Hematopoietic multipotent progenitor cell treated with erythropoietin and hydrocortisone succinate and interleukin-3 and kit ligand, for 8 days (in vitro differentiated cells): ENCODE results near the gene COX6B1.
"Not testable (repeated sequence)": the region's sequence is repeated elsewhere in the genome, so short reads cannot be mapped to it uniquely, and the experiment has no call there.

Experiments
- DNase-seq: peaks from one replicate; pipeline ENCODE4 v3.0.0-alpha.2; 2015

Gene COX6B1, protein sequence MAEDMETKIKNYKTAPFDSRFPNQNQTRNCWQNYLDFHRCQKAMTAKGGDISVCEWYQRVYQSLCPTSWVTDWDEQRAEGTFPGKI

DNA sequence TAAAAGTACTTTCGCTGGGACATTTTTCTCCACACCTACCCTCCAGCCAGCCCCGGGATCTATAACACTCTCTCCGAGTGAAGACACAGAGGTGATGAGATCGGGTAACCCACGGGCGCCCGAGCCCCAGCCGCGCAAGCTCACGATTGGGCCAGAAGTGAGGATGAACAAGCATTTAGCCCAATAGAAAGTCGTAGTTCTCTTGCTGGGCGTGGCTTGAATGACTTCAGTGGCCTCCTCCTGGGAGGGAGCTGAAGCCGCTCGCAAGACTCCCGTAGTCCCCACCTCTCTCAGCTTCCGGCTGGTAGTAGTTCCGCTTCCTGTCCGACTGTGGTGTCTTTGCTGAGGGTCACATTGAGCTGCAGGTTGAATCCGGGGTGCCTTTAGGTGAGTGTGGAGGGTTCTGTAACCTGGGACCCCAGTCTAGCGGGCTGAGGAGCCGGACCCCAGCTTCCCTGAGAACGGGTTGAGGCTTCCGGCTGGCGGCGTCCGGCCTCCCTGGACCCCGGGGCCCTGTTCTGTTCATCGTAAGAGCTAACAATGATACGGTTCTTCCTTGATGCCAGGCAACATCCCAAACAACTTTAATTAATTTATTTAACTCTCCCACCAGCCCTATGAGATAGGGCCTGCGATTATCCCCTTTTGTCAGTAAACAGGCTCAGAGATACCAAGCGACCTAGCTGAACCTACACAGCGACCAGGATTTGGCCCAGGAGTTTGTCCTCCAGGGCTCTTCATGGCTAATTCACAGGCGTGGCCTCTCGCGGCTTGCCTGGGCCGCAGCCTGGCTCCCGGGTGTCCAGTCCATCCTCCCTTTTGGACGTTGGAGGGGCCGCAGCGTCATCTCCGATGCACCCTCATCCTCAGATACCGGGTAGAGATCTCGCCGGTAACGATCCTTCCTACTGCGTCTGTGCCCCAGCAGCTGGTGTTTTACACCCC is at the start of gene COX6B1:
TSS of gene COX6B1 (plus strand) at position 307 of the 945 bp plus-strand sequence. CDS start 2,921 bp downstream, outside the sequence.
- peak; percentile 99 for DNase-seq

DNA sequence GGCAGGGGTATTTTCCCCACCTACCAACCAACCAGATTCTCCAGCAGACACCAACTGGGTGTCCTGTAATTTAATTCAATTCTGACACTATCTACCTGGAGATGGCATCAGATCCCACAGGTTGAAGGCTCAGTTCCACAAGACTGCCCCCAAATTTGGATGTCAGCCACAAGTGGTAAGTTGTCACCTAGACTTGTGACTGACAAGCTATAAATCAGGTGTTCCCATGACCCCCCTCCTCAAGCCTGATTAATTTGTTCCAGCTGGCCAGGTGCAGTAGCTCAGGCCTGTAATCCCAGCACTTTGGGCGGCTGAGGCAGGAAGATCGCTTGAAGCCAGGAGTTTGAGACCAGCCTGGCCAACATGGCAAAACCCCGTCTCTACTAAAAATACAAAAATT is 46.2 kb upstream of the COX6B1 start:
- no peak for DNase-seq

DNA sequence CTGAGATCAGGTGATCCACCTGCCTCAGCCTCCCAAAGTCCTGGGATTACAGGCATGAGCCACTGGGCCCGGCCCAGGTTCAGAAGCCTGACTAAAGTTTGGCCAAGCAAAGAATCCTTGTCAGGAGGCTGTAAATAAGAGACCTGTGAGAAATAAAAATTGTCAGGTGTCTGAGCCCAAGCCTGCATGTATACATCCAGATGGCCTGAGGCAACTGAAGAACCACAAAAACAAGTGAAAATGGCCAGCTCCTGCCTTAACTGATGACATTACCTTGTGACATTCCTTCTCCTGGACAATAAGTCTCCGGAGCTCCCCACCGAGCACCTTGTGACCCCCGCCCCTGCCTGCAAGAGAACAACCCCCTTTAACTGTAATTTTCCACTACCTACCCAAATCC is 43.7 kb upstream of the COX6B1 start:
- not testable (repeated sequence) for DNase-seq

DNA sequence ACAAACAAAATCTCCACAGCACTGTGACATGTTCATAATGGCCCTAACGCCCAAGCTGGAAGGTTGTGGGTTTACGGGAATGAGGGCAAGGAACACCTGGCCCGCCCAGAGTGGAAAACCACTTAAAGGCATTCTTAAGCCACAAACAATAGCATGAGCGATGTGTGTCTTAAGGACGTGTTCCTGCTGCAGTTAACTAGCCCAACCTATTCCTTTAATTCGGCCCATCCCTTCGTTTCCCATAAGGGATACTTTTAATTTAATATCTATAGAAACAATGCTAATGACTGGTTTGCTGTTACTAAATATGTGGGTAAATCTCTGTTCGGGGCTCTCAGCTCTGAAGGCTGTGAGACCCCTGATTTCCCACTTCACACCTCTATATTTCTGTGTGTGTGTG is 41.0 kb upstream of the COX6B1 start:
- not testable (repeated sequence) for DNase-seq

DNA sequence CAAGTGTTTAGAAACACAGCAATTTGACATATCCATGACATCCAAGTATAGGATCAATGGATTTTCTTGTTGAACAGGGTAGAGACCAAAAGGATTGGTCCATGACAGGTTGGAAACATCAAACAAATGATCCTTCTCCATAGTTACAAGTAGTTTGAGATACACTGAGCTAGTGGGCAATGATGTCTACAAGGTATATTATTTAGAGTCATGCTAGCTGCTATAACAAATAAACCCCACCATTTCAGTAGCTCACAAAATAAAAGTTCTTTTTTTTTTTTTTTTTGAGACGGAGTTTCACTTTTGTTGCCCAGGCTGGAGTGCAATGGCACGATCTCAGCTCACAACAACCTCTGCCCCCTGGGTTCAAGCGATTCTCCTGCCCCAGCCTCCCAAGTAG is 40.5 kb upstream of the COX6B1 start:
- no peak for DNase-seq

DNA sequence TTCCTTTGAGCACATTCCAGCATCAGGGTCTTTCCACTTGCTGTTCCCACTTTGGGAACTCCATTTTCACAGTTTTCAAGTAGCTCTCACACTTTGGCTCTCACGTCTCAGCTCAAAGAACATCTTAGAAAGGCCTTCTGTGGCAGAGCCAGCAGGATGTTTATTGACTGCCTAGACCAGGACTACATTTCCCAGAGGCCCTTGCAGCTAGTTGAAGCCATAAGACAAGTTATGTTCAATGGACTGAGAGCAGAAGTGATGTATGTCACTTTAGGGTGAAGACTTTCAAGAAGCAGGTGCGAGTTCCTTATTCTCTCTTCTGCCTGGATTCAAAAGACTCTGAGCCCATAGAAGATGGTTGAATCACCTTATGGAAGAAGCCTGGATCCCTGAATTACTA is 39.9 kb upstream of the COX6B1 start:
- DNase-seq, result peak; percentile 16

DNA sequence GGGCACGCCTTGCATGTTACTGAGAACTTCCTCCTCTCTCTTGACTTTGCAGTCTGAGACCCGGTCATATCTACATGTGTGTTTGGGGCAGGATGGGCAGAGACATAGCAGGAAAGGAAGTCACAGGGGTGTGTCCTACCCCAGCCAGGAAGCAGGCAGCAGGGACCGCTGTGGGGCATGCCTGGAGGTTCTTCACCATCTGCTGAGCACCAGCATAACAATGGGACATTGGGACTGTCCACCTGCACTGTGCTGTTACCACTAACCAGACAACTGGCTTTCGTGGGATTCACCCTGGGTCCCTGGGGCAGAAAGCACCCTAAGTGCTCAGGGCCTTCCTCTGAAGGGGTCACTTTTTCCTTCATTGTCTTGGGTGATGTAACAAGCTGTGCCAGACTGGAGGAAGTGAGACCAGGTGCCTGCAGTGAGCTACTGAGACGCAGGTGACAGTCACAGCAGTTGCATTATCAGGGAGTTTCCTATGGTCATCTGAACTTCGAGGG is 38.2 kb upstream of the COX6B1 start:
- DNase-seq, result peak; percentile 52

DNA sequence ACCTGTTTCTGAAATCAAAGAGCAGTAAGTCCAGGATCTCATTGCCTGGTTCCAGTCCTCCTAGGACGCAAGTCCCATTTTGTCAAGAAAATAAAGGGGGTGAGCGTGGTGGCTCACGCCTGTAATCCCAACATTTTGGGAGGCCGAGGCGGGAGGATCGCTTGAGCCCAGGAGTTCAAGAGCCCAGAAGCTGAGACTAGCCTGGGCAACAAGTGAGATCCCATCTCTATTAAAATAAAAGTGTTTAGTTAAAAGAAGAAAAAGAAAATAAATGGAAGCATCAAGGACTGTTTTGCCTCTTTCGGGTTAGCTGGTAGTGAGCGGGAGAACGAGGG is 35.9 kb upstream of the COX6B1 start:
- DNase-seq, result no peak

DNA sequence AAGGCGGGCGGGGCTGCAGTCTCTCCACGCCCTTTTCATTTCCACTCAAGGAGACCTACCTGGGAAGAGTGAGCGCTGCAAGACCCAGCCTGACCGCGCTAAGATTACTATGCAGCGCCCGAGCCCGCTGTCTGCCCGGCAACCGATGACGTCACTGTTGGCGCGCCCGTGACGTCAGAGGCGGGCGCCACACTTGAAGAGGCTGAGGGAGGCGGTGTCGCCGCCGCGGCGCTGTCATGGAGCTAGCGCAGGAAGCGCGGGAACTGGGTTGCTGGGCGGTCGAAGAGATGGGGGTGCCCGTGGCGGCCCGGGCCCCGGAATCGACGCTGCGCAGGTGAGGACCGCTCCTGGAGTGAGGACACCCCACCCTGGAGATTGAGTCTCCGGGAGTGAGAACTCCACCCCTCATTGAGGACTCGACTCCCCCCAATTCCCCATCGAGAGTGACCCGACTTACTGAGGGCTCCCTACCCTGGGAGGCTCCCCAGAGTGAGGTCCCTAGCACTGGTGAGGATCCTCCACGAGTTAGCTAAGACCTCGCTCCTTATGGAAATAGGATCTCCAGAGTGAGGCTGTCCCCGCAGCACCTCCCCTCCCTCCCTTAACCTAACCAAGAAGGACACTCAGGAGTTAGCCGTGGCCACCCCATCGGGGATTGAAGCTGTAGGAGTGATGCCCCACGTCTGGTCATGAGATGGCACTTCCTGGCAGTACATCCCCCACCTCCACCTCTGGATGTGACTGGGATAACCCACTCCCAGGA is 35.4 kb upstream of the COX6B1 start, which contains the start of gene HAUS5:
TSS of gene HAUS5 (plus strand) at position 177 of the 763 bp plus-strand sequence. CDS start at position 237, 60 bp downstream.
- DNase-seq, result peak; percentile 92

DNA sequence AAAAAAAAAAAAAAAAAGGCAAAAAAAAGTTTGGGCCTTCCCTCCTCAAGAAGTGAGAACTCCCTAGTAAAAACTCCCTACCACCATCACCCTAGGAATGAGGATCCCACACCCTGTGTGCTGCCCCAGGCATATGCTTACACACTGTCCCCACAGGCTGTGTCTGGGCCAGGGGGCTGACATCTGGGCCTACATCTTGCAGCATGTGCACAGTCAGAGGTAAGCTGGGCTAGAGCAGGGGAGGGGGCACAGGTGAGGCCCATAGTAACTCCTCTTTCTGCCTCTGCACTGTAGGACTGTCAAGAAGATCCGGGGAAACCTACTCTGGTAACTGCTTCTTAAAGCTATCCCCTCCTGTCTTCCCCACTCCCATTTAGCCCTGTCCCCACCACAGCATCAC is 34.5 kb upstream of the COX6B1 start:
- DNase-seq, result no peak

DNA sequence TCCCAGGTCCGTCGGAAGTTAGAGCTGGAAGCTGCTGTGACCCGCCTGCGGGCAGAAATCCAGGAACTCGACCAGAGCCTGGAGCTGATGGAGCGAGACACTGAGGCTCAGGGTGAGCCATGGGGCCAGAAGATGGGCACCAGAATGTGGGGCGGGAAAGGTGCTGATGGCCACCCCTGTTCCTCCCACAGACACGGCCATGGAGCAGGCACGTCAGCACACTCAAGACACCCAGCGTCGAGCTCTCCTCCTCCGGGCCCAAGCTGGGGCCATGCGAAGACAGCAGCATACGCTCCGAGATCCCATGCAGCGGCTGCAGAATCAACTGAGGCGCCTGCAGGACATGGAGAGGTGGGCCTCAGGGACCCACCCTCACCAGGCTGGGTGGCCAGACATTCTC is 33.1 kb upstream of the COX6B1 start:
- DNase-seq, result no peak

DNA sequence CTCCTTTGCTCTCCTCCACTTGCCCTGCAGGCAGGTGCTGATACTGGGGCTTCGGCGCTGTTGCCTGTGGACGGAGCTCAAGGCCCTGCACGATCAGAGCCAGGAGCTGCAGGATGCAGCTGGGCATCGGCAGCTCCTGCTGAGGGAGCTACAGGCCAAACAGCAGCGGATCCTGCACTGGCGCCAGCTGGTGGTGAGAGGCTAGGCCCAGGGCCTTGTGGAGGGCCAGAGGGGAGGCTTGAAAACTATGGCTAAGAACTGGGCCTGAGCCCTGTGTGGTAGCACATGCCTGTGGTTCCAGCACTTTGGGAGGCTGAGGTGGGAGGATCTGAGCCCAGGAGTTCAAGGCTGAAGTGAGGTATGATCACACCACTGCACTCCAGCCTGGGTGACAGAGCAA is 29.3 kb upstream of the COX6B1 start:
- no peak for DNase-seq

DNA sequence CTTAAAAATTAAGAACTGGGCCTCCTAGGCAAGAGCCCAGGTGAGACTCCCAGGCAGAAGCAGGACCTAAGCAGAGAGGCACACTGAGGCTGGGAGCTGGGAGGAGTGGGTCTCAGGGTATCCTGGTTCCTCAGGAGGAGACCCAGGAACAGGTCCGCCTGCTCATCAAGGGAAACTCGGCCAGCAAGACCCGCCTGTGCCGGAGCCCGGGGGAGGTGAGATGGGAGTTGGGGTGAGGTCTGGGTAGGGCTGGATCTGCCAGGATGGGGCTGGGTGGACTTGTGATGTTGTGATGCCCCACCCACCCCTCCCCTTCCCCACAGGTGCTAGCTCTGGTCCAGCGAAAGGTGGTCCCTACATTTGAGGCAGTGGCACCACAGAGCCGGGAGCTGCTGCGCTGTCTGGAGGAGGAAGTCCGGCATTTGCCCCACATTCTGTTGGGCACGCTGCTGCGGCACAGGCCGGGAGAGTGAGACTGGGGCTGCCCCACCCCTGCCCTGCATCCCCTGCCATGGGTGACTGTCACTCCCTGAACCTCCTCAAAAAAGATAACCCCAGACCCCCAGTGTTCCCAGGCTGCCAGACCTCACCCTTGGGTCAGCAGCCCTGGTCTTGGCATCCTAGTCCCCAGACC is 28.7 kb upstream of the COX6B1 start:
- DNase-seq, result no peak

DNA sequence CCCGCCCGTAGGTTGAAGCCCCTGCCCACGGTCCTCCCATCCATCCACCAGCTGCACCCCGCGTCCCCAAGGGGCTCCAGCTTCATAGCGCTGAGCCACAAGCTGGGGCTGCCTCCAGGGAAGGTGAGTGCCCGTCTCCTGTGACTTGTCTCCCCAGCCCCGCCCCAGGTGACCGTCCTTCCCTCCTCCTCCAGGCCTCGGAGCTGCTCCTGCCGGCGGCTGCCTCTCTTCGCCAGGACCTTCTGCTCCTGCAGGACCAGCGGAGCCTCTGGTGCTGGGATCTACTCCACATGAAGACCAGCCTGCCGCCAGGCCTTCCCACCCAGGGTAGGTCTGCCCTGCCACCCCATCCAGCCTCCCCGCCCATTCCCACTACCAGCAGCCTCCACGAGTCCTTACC is 28.1 kb upstream of the COX6B1 start:
- no peak for DNase-seq

DNA sequence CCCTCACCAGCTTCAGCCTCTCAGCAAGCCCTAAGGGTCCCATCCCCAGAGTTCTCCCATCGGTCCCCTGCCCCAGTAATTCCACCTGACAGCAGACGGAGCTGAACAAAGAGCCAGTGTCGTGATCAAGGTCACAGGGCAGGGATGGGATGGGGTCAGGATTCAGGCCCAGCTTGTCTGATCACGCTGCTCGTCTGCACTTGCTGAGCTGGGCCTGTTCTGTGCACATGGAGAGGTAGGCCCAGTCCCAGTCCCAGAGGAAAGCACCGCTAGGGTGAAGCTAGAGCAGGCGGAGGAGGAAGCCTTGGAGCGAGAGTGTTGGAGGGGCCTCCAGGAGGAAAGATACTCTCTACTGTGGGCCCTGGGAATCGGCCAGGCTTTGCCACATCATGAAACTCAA is 26.4 kb upstream of the COX6B1 start:
- DNase-seq, result no peak

DNA sequence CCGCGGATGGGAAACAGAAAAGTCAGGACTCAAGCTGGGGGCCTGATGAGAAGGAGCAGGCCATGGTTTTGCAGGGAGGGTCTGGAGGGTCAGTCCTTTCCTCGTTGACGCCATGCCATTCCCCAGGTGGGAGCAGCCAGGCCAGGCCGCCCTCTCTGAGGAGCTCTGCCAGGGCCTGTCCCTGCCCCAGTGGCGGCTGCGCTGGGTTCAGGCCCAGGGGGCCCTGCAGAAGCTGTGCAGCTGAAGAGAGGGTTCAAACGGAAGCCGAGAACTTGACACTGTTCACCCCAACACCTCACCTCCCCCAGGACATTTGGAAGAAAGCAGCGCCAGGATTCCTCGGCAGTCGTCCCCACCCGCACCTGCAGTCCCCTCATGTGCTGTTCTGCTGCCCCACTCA is 25.4 kb upstream of the COX6B1 start:
- no peak for DNase-seq

DNA sequence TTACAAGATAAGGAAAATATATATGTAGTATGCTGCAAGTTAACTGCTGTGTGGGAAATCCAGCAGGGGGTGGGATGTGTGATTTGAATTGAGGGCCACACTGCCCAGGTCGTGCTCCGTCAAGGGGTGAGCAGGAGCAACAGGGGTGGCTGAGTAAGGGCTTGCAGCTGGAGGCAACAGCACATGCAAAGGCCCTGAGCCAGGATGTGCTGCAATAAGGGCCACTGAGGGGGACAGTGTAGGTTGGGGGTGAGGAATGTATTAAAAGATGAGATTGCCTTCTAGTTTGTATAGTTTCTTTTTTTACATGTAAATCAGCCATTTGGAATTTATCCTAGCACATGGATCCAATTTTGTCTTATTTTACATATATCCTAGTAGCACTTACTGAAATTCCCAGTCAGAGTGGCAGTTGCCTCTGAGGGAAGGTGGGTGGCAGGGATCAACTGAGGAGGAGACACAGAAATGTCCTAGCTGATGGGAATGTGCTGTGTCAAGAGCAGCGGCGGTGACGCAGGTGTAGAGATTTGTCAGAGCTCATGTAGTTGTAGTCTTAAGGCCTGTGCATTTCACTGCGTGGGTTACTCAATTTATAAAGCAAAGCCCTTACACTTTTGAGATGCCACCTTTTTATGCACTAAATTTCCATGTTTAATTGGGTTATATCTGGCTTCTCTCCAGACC is 24.7 kb upstream of the COX6B1 start:
- DNase-seq, result no peak

DNA sequence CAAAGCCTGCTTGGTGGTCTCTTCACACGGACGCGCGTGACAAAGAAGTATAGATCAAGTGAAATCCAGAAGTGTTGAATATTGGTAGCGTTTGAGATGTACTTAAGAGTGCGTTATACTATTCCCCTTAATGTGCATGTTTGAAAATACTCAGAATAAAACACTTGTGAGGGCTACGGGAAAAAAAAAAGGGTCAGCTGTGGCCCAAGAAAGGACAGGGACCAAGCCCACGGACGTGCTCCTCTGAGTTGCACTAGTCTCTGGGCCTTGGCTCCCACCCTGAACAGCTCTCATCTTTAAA is 19.9 kb upstream of the COX6B1 start:
- no peak for DNase-seq

DNA sequence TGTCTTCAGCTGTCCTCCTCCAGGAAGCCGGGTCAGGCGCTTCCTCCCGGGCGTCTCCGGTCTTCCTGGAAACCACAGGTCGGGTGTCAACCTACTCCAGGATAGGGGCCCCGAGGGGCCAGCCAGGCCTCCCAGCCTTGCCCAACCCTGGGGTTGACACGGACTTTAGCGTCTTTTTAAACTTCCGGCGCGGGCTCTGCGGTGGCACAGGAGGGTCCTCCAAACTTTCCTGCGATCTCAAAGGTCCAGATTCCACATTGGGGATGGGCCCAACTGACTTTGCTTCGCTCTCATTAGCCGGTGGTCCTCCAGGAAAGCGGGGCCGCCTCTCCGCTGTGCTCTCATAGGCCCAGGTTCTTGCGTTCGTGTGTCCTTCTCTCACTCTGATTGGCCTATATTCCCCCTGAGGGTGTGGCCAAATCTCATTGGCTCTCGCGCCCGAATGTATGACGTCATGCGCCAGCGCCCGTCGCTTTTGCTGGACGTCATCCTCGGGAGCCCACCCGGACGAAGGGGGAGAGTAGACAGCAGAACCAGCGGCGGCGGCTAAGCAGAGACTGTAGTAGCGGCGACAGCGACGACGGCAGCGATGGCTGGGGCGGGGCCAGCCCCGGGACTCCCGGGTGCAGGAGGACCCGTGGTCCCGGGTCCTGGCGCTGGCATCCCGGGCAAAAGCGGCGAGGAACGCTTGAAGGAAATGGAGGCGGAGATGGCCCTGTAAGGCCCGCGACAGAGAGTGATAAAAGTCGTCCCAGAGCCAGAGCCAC is 19.4 kb upstream of the COX6B1 start, which contains the start of gene RBM42:
TSS of gene RBM42 (plus strand) at position 472 of the 767 bp plus-strand sequence. CDS start at position 590, 118 bp downstream.
- peak; percentile 100 for DNase-seq

DNA sequence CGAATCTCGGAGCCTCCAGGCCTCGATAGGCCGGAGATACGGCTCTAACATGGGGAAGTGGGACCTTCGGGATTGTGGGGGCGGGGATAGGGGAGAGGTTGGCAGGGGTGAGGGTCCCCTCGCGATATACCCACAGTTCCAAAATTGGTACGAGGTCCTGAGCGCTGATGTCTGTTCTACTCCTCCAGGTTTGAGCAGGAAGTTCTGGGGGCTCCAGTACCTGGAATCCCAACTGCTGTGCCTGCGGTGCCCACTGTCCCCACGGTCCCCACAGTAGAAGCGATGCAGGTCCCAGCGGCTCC is 18.8 kb upstream of the COX6B1 start:
- no peak for DNase-seq

DNA sequence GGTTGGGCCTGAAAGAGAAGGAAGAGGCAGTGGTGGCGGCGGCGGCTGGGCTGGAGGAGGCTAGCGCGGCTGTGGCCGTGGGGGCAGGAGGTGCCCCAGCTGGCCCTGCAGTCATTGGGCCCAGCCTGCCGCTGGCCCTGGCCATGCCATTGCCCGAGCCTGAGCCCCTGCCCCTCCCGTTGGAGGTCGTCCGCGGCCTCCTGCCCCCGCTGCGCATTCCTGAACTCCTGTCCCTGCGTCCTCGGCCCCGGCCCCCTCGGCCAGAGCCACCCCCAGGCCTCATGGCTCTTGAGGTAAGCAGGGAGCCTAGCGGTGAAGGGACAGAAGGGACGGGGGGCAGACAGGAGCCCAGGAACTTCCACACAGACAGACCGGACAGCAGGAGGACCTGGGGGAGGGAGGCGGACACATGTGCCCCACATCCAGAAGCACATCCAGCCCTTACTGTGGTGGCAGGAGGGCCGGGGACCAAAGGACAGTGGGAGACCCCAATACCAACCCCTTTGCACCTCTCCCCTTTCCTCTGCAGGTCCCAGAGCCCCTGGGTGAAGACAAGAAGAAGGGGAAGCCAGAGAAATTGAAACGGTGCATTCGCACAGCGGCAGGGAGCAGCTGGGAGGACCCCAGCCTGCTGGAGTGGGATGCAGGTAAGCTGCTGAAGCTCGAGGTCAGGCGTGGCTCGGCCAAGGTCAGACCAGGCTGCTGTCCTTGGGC is 14.2 kb upstream of the COX6B1 start:
- no peak for DNase-seq
